B cell (primary cell): Measurements from ENCODE around the gene SERTAD2. TPM values are rescaled to one million over a fixed set of nuclear protein-coding genes. Genes with fewer than 3 reads are reported as not detected.

Experiments
- ATAC-seq: fragments of 200-7000 bp; cut with Tn5 transposase; one replicate; pipeline ENCODE4 v1.10.0; 2021; ENCODE audit warnings: low read depth, mild to moderate bottlenecking, moderate number of reproducible peaks, moderate library complexity
- CTCF ChIA-PET: fragments of 350-600 bp; sonication (Branson Sonifier 250); formaldehyde crosslinking; loops from one replicate; lab custom pipeline; 2021; ENCODE audit warnings: antibody characterized with exemption, inconsistent platforms; lab: Charles Lee
- POLR2A ChIA-PET: fragments of 350-600 bp; sonication (Branson Sonifier 250); formaldehyde crosslinking; loops from one replicate; lab custom pipeline; 2021; ENCODE audit warnings: antibody characterized with exemption; lab: Charles Lee
- DNase-seq: peaks from one replicate; pipeline ENCODE4 v3.0.0; 2013
- H2AFZ ChIP-seq: 2 replicates; pipeline ENCODE4 v1.6.1; 2012; ENCODE audit warnings: mild to moderate bottlenecking, low read depth, low read length; ENCODE audit not compliant: insufficient read depth, poor library complexity, severe bottlenecking
- H3K27ac ChIP-seq, 2 donors: 1 replicate in 1 of 2; 2 replicates in 1 of 2; pipeline ENCODE4 v1.5.1; 2012 to 2013; ENCODE audit warnings: low read length in 2 of 2, mild to moderate bottlenecking in 2 of 2, moderate library complexity in 1 of 2
- H3K27me3 ChIP-seq, 4 experiments: fragments of 200-600 bp in 1 of 4; sonication (generic) in 1 of 4; replicated peaks in 1 of 4; 1 replicate in 2 of 4; 2 replicates in 2 of 4; pipeline versions ENCODE4 v1.6.1 to v1.7.0; 2013 to 2016; ENCODE audit warnings: low read length in 3 of 4, mild to moderate bottlenecking in 2 of 4, mixed read lengths in 1 of 4, moderate library complexity in 1 of 4; ENCODE audit not compliant: insufficient read depth in 4 of 4, control insufficient read depth in 3 of 4; ENCODE audit errors: control extremely low read depth in 1 of 4
- H3K36me3 ChIP-seq, 2 experiments: replicated peaks in 1 of 2; 1 replicate in 1 of 2; 2 replicates in 1 of 2; pipeline versions ENCODE4 v1.6.1 to v1.7.1; 2013; ENCODE audit warnings: low read length in 1 of 2; ENCODE audit not compliant: insufficient read depth in 2 of 2, control insufficient read depth in 1 of 2; ENCODE audit errors: control extremely low read depth in 1 of 2, extremely low read depth in 1 of 2
- H3K4me1 ChIP-seq, 2 donors: fragments of 200-600 bp in 1 of 2; sonication (generic) in 1 of 2; 1 replicate in 1 of 2; 2 replicates in 1 of 2; pipeline versions ENCODE4 v1.5.1 to v1.6.1; 2013 to 2017; ENCODE audit warnings: low read length in 2 of 2; ENCODE audit not compliant: control insufficient read depth in 2 of 2, insufficient read depth in 2 of 2
- H3K4me2 ChIP-seq: replicated peaks from 2 replicates; pipeline ENCODE3; 2012; ENCODE audit warnings: mild to moderate bottlenecking, low read depth, low read length; ENCODE audit not compliant: poor library complexity, severe bottlenecking
- H3K4me3 ChIP-seq, 5 experiments: fragments of 200-600 bp in 1 of 5; sonication (generic) in 1 of 5; 1 replicate in 3 of 5; 2 replicates in 2 of 5; pipeline versions ENCODE4 v1.5.1 to v1.7.0; 2011 to 2016; ENCODE audit warnings: low read length in 4 of 5, mild to moderate bottlenecking in 4 of 5, low read depth in 2 of 5, control low read depth in 1 of 5, moderate library complexity in 1 of 5; ENCODE audit not compliant: insufficient read depth in 1 of 5; ENCODE audit errors: control extremely low read depth in 1 of 5, extremely low read depth in 1 of 5
- H3K79me2 ChIP-seq: fragments of 200-600 bp; sonication (generic); one replicate; pipeline ENCODE4 v1.6.0; 2016; ENCODE audit warnings: low read length; ENCODE audit not compliant: control insufficient read depth, insufficient read depth
- H3K9ac ChIP-seq: fragments of 200-600 bp; sonication (generic); 2 replicates; pipeline ENCODE4 v1.6.1; 2017; ENCODE audit warnings: mild to moderate bottlenecking, low read length, moderate library complexity
- H3K9me3 ChIP-seq, 3 donors: one replicate each; pipeline versions ENCODE4 v1.6.1 to v1.7.1; 2013; ENCODE audit warnings: low read length in 2 of 3; ENCODE audit not compliant: control insufficient read depth in 2 of 3, insufficient read depth in 1 of 3; ENCODE audit errors: control extremely low read depth in 1 of 3
- H4K20me1 ChIP-seq: 2 replicates; pipeline ENCODE4 v1.6.0; 2012; ENCODE audit warnings: mild to moderate bottlenecking, low read length; ENCODE audit not compliant: insufficient read depth, control insufficient read depth, poor library complexity, severe bottlenecking
- H3K27ac Mint-ChIP-seq: one replicate; pipeline ENCODE4 v1.8.0; 2021; ENCODE audit warnings: mixed read lengths
- H3K27me3 Mint-ChIP-seq: one replicate; pipeline ENCODE4 v1.8.0; 2021; ENCODE audit warnings: mixed read lengths
- H3K4me1 Mint-ChIP-seq: one replicate; pipeline ENCODE4 v1.8.0; 2021; ENCODE audit warnings: mixed read lengths
- H3K4me3 Mint-ChIP-seq: one replicate; pipeline ENCODE4 v1.8.0; 2021; ENCODE audit warnings: mixed read lengths
- H3K9me3 Mint-ChIP-seq: one replicate; pipeline ENCODE4 v1.8.0; 2022; ENCODE audit warnings: mixed read lengths; ENCODE audit not compliant: insufficient read depth
- EZH2 ChIP-seq: IDR thresholded peaks from 2 replicates; pipeline ENCODE4 v1.6.1; 2012; ENCODE audit warnings: borderline replicate concordance, low read depth, mild to moderate bottlenecking, moderate library complexity, low read length; ENCODE audit not compliant: insufficient read depth, poor library complexity, severe bottlenecking
- WGBS: methylation state at CpG from one replicate; pipeline ENCODE4 v1.1.5; 2013; ENCODE audit warnings: missing lambda C conversion rate; ENCODE audit not compliant: insufficient coverage; 5-methylcytosine and 5-hydroxymethylcytosine counted together
- intact Hi-C: fragments of 100-400 bp; cut with micrococcal nuclease; formaldehyde crosslinking; loops from one replicate; pipeline ENCODE4 v1.10.0; 2022
- polyA plus RNA-seq: library from polyadenylated mRNA; depleted of rRNA; stranded (reverse); fragments of >200 nt; gene quantifications from 2 replicates; pipeline ENCODE4 v1.2.3, GENCODE V29; 2012
- total RNA-seq, 2 donors: library from RNA; stranded (reverse); fragments of 120-200 nt in 1 of 2; gene quantifications; 1 replicate in 1 of 2; 2 replicates in 1 of 2; pipeline versions ENCODE4 v1.2.3 to v1.2.4, GENCODE V29; 2013 to 2022
- TF ChIP-seq, protein P1 (sequence below): fragments of 200-600 bp; IDR thresholded peaks from one replicate; pipeline ENCODE4 v1.8.0; 2022; ENCODE audit warnings: antibody characterized with exemption, mild to moderate bottlenecking

The SERTAD2 gene
- total and polyA plus RNA-seq, 2 donors (not counting 1 experiment from before 2014, with no cell fraction given) = 49.5 to 66.8 TPM

DNA sequence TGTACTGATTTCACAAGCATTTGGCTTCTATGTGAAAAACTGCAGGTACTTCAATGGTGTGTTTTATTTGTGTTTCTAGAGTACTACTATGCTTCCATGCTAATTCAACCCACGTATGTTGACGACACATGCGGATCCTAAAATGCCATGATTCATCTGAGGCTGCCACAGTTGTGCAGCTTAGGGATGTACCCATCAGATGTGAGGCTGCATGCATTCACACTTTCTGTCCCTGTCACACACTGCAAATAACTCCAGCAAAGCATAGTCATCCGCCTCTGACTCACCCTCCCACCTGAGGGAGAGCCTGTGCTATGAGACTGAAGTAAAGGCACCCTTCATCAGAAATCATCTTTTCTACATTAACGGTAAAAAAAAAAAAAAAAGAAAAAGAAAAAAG, 22.1 kb upstream of the SERTAD2 start:
- DNase-seq = no peak
- H3K4me3 Mint-ChIP-seq = no peak overlapping the region

DNA sequence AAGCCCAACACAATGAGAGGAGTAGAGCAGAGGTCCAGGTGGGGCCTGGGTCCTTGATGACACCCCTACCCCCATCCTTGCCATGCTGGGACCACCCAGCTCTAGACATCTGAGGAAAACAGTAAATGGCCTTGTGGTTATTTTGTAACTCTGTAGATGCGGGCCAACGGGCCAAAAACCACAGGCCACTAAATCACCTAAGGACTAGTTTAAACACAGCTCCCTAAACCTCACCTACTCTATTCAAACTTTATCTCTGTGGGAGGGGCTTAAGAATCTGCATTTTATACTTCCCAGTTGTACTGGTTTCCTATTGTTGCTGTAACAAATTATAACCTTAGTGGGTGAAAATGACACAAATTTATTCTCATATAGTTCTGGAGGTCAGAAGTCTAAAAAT, 19.0 kb upstream of the SERTAD2 start:
- peaks cover 20% of the 10 kb centered on the region for H3K79me2 ChIP-seq
- no peaks in the 10 kb centered on the region for H3K27me3 Mint-ChIP-seq
- no peak overlapping the region for H3K27ac Mint-ChIP-seq
- intact Hi-C loops = no loop called here
- no peaks in the 10 kb centered on the region for H3K36me3 ChIP-seq
- no peaks in the 10 kb centered on the region for H3K9me3 Mint-ChIP-seq
- no peak overlapping the region for H3K4me3 Mint-ChIP-seq
- H3K9ac ChIP-seq = no peak overlapping the region
- no peaks in the 10 kb centered on the region for H3K27me3 ChIP-seq
- H3K4me1 Mint-ChIP-seq = peaks cover 13% of the 10 kb centered on the region
- no peak overlapping the region for H3K4me2 ChIP-seq
- H3K4me1 ChIP-seq = peaks cover 14% of the 10 kb centered on the region in 2 donors
- DNase-seq (no peak), ATAC-seq (no peak)
- H4K20me1 ChIP-seq = no peaks in the 10 kb centered on the region
- ChIA-PET POLR2A (no interaction called here), CTCF (interaction anchor here (1.2 to 1.6 kb wide), 3 partner anchors 18 to 38 kb away, joined by 3 to 4 read pairs (median 3); no protein-coding TSS in a partner anchor)
- no peak for TF ChIP-seq EZH2
- TF ChIP-seq, protein P1, sequence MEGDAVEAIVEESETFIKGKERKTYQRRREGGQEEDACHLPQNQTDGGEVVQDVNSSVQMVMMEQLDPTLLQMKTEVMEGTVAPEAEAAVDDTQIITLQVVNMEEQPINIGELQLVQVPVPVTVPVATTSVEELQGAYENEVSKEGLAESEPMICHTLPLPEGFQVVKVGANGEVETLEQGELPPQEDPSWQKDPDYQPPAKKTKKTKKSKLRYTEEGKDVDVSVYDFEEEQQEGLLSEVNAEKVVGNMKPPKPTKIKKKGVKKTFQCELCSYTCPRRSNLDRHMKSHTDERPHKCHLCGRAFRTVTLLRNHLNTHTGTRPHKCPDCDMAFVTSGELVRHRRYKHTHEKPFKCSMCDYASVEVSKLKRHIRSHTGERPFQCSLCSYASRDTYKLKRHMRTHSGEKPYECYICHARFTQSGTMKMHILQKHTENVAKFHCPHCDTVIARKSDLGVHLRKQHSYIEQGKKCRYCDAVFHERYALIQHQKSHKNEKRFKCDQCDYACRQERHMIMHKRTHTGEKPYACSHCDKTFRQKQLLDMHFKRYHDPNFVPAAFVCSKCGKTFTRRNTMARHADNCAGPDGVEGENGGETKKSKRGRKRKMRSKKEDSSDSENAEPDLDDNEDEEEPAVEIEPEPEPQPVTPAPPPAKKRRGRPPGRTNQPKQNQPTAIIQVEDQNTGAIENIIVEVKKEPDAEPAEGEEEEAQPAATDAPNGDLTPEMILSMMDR = no peak
- no CpG with 5 or more reads among the region's 2 CpGs for WGBS
- no peak overlapping the region for H3K4me3 ChIP-seq
- H3K27ac ChIP-seq = no peak overlapping the region
- H2AFZ ChIP-seq = no peak overlapping the region
- no peaks in the 10 kb centered on the region for H3K9me3 ChIP-seq

More for the DNA sequence above, 22.1 kb upstream of the SERTAD2 start:
- peaks cover 11% of the 10 kb centered on the region for H3K79me2 ChIP-seq
- no peak overlapping the region for H3K27ac ChIP-seq
- WGBS = no CpG with 5 or more reads among the region's 5 CpGs
- H4K20me1 ChIP-seq = no peaks in the 10 kb centered on the region
- H3K27me3 ChIP-seq = no peaks in the 10 kb centered on the region
- Mint-ChIP-seq H3K9me3 (no peaks in the 10 kb centered on the region), H3K4me1 (peaks cover 20% of the 10 kb centered on the region), H3K27ac (no peak overlapping the region), H3K27me3 (no peaks in the 10 kb centered on the region)
- no peak overlapping the region for H3K4me2 ChIP-seq
- peaks cover 8 to 10% of the 10 kb centered on the region in 2 donors for H3K4me1 ChIP-seq
- H3K9ac ChIP-seq = no peak overlapping the region
- CTCF ChIA-PET = interaction anchor here (0.7 to 1.6 kb wide), 3 partner anchors 46 to 153 kb away, joined by 3 to 6 read pairs (median 3); no protein-coding TSS in a partner anchor
- ATAC-seq = no peak
- H3K9me3 ChIP-seq = no peaks in the 10 kb centered on the region
- intact Hi-C loops = no loop called here
- no peak overlapping the region for H2AFZ ChIP-seq
- H3K36me3 ChIP-seq = no peaks in the 10 kb centered on the region
- no peak overlapping the region for H3K4me3 ChIP-seq
- POLR2A ChIA-PET = interaction anchor here (0.7 kb wide), 1 partner anchor 453 kb away, joined by 4 read pairs; no protein-coding TSS in a partner anchor
- TF ChIP-seq, protein P1 = no peak
- no peak for TF ChIP-seq EZH2
